ENCODE results near the gene CWC15.

The CWC15 gene

GRCh38 chr11:94912806-94913205 is 60.5 kb downstream of the CWC15 start:
- DNase-seq = no peak
